ENCODE measurements around the gene TPTE.
"Not testable (repeated sequence)": the region's sequence is repeated elsewhere in the genome, so short reads cannot be mapped to it uniquely, and the experiment has no call there.

DNA sequence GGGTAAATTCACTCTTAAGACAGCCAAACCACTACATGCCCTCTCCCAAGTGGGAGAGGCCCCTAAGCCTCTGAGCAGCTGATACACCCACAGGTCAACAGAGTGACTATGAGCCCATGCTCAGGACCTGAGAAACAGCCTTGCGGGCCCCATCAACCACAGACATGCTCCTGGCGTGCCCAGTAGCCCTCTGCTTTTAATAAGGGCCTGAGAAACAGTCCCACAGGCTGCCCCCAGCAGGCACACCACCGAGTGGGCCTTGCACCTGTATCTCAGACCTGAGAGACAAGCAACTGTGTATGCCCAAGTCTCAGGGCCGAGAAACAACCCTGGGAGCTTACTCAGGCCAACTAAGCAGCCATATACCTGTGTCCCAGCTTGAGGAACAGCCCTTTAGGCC lies 26.5 kb downstream of the TPTE start:
- TF ChIP-seq, protein P1, sequence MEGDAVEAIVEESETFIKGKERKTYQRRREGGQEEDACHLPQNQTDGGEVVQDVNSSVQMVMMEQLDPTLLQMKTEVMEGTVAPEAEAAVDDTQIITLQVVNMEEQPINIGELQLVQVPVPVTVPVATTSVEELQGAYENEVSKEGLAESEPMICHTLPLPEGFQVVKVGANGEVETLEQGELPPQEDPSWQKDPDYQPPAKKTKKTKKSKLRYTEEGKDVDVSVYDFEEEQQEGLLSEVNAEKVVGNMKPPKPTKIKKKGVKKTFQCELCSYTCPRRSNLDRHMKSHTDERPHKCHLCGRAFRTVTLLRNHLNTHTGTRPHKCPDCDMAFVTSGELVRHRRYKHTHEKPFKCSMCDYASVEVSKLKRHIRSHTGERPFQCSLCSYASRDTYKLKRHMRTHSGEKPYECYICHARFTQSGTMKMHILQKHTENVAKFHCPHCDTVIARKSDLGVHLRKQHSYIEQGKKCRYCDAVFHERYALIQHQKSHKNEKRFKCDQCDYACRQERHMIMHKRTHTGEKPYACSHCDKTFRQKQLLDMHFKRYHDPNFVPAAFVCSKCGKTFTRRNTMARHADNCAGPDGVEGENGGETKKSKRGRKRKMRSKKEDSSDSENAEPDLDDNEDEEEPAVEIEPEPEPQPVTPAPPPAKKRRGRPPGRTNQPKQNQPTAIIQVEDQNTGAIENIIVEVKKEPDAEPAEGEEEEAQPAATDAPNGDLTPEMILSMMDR (IDR thresholded peaks at IDR 0.05; ENCODE audit: insufficient read depth, low read length, poor library complexity, severe bottlenecking) = not testable (repeated sequence)
- TF ChIP-seq EZH2phosphoT487 (conservative IDR thresholded peaks at IDR 0.05; ENCODE audit: low read length) = not testable (repeated sequence)
